Umbilical cord (tissue), 2 donors: Measurements from ENCODE around the gene ECHS1. TPM values are rescaled to one million over a fixed set of nuclear protein-coding genes. Genes with fewer than 3 reads are reported as not detected.
"Not testable (repeated sequence)": the region's sequence is repeated elsewhere in the genome, so short reads cannot be mapped to it uniquely, and the experiment has no call there.

ENCODE experiments used
- DNase-seq: peaks from one replicate; pipeline ENCODE4 v3.0.0-alpha.2; 2015; ENCODE audit warnings: low spot score
- total RNA-seq: library from RNA; depleted of rRNA; stranded (reverse); fragments of >200 nt; gene quantifications from one replicate; pipeline ENCODE4 v1.2.3, GENCODE V29; 2014; ENCODE audit warnings: low replicate concordance; ENCODE audit not compliant: insufficient read depth

Gene ECHS1
- total RNA-seq, 1 donor from 2014 or later, result 28.2 TPM

DNA sequence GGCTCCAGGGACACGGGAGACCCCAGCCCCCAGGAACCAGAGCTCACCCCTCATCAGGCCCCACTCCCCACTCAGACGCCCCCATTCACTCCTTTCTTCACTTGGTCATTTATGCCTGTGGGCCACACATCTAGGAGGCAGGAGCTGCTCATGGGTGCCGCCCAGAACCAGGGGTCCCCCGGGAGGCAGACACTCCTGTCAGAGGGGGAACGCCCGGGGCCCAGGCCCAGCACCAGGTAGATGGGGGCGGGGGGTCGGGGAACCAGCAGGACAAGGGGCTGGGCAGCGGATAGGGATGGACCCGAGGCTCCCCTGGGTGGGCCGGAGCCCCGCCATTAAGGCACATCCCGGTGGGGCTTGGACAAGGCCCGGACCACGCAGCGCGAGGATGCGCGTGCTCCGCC, 48.3 kb downstream of the ECHS1 start:
- no peak for DNase-seq

DNA sequence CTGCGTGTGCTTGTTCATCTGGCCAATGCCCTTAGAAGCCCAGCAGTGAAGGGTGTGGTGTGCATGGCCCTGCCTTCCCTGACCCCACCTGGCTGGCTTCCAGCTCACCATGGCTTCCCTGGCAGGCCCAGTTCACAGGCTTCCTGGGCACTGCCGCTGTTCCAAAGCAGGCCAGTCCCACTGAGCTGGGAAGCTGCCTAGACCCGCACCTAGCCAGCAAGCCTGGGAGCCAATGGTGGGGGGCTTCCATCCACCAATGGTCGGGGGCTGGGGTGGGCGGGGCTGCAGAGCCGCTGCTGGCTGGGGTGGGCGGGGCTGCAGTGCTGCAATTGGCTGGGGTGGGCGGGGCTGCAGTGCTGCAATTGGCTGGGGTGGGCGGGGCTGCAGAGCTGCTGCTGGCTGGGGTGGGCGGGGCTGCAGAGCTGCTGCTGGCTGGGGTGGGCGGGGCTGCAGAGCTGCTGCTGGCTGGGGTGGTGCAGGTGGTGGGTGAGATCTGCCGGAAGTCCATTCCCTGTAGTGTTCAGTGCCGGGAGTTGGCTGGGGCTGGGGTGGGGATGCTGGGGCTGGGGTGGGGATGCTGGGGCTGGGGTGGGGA, 48.9 kb downstream of the ECHS1 start:
- DNase-seq, result peak; percentile 34

DNA sequence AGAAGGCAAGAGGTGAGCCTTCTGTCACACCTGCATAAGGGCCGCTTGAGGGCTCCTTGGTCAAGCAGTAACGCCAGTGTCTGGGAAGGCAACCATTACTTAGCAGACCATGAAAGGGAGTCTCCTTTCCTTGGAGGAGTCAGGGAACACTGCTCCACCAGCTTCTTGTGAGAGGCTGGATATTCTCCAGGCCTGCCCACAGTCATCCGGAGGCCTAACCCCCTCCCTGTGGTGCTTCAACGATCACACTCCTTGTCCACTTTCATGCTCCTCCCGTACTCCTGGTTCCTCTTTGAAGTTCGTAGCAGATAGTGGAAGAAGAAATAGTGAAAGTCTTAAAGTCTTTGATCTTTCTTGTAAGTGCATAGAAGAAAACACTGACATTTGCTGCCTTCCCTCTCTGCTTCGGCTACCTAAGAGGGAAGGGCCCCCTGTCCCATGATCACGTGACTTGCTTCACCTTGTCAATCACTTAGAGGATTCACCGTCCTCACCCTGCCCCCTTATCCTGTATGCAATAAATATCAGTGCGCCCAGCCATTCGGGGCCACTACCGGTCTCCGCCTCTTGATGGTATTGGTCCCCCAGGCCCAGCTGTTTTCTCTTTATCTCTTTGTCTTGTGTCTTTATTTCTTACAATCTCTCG, 51.0 kb downstream of the ECHS1 start:
- not testable (repeated sequence) for DNase-seq

DNA sequence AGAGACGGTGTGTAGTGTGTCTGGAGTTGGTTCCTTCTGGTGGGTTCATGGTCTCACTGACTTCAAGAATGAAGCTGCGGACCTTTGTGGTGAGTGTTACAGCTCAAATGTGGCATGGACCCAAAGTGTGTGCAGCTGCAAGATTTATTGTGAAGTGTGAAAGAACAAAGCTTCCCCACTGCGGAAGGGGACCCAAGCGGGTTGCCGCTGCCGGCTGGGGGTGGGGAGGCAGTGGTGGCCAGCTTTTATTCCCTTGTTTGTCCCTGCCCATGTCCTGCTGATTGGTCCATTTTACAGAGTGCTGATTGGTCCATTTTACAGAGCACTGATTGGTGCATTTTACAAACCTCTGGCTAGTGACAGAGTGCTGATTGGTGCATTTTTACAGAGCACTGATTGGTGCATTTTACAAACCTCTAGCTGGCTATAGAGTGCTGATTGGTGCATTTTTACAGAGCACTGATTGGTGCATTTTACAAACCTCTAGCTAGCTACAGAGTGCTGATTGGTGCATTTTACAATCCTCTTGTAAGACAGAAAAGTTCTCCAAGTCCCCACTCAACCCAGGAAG, 52.2 kb downstream of the ECHS1 start:
- DNase-seq, result not testable (repeated sequence)

DNA sequence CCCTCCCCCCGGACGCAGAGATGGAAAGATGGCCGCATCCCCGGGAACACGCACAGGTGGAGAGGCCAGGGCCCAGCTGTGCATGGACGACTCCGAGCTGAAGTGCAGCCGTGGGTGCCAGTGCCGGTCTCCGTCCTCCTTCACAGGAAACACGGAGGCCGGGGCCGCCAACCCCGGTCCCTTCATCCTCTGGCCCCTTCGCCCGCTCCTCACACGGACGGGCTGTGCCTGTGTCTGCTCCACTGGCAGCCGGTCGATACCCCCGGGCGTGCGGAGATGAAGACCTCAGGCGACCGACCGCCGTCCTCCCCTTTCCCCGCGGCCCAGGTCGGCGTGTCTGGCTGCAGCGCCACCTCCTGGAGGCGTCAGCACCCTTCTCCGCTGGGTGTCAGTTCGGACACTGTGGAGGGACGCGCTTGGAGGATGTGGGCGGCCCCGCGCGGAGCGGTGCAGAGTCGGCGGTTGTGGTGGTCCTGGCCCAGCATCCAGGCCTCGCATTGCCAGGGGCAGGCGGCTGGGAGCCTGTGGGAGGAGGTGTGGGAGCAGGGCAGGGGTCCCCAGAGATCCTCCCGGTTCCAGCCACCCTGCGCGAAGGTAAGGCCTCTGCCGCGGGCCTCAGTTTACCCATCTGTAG, 54.5 kb downstream of the ECHS1 start:
- peak; percentile 42 for DNase-seq

DNA sequence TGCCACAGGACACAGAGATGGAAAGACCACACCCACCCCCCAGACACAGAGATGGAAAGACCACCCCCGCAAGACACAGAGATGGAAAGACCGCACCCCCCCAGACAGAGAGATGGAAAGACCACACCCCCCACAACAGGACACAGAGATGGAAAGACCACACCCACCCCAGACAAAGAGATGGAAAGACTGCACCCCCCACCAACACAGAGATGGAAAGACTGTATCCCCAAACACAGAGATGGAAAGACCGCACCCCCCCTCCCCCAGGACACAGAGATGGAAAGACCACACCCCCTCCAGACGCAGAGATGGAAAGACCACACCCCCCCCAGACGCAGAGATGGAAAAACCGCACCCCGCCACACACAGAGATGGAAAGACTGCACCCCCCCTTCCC, 56.4 kb downstream of the ECHS1 start:
- no peak for DNase-seq

DNA sequence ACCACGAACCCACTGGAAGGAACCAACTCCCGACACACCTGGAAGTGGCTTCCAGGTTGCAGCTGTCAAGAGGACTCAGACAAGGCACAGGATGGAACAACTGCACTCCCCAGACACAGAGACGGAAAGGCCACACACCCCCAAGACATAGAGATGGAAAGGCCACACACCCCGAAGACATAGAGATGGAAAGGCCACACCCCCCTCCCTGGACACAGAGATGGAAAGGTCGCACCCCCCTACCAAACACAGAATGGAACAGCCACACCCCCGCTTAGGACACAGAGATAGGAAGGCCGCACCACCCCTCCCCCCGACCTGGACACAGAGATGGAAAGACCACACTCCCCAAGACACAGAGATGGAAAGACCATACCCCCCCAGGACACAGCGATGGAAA, 56.9 kb downstream of the ECHS1 start:
- no peak for DNase-seq

DNA sequence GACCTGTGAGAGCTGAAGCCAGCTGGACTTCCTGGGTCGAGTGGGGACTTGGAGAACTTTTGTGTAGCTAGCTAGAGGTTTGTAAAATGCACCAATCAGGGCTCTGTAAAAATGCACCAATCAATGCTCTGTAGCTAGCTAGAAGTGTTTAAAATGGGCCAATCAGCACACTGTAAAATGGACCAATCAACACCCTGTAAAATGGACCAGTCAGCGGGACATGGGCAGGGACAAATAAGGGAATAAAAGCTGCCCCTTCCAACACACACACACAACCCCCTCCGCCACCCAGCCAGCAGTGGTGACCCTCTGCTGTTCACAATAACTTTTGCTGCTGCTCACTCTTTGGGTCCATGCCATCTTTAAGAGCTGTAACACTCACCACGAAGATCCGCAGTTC, 57.3 kb downstream of the ECHS1 start:
- DNase-seq, result no peak

DNA sequence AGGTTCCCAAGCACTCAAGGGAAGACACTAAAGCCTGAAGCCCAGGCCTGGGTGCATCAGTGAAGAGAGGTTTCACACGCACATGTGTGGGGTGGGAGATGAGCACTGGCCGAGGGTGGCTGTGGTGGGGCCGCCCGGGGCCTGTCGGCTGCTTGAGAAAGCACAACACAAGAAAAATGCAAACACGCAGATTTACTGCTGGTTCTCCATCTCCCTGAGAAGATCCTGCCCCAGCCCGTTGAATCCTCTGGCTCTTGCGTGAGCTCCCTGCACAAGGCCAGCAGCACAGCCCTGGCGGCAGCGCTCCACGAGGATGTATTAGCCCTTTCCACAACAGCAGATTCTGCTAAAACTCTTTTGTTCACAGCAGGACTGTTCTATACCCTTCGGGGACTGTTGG, 58.2 kb downstream of the ECHS1 start:
- no peak for DNase-seq

DNA sequence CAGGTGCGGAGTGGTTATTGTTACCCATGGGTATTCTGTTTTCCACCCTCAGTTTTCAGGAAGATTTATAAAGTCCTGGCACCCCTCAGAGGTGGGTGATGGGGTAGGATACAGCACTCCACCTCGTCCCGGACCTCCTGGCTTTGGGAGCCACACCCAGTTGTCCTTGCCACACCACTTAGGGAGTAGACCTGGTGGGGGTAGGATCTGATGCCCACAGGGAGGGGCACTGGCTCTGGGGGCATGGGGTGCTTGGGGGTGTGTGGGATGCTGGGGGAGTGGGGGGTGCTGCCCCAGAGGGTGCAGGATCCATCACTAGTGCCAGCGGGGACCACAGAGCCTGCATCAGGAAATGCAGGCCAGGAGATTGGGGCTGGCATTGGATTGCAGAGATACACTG, 60.0 kb downstream of the ECHS1 start:
- no peak for DNase-seq

DNA sequence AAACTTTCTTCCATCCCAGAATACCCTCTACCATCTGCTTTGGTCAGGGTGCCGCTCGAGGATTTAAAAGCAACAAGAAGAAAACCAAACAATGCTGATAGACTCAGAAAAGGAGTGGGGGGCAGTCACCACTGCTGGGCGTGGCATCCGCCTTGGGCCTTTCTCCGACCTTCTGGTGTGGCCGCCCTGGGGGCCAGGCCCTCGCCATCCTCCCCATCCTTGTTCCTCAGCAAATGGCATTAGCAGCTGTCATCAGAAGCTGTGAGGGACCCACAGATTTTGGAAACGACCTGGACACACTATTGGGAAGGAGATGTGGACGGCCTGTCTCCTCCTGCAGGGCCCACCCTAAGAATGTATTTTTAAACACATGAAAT, 60.4 kb downstream of the ECHS1 start:
- no peak for DNase-seq

Other genes starting within 250 kb of the ECHS1 start
- 4.8 TPM for gene KNDC1, start 213.1 kb downstream of the ECHS1 start, total RNA-seq
- gene UTF1, start 143.1 kb downstream of the ECHS1 start, total RNA-seq, result not detected
- gene VENTX, start 135.5 kb downstream of the ECHS1 start, total RNA-seq, result not detected
- 6.3 TPM for gene ADAM8, start 96.5 kb downstream of the ECHS1 start, total RNA-seq
- 34.2 TPM for gene TUBGCP2, start 64.5 kb downstream of the ECHS1 start, total RNA-seq
- gene ZNF511, start 64.4 kb downstream of the ECHS1 start, total RNA-seq, result 41.9 TPM
- not detected for gene CALY, start 36.5 kb downstream of the ECHS1 start, total RNA-seq
- not detected for gene PRAP1, start 26.0 kb downstream of the ECHS1 start, total RNA-seq
- gene FUOM, start 15.3 kb downstream of the ECHS1 start, total RNA-seq, result 3.4 TPM
- 6.3 TPM for gene PAOX, start 5.9 kb upstream of the ECHS1 start, total RNA-seq
- 40.4 TPM for gene MTG1, start 20.8 kb upstream of the ECHS1 start, total RNA-seq
- 0.96 TPM for gene SPRN, start 51.3 kb upstream of the ECHS1 start, total RNA-seq
- 2.9 TPM for gene SCART1, start 80.6 kb upstream of the ECHS1 start, total RNA-seq
- 0.72 TPM for gene CYP2E1, start 154.0 kb upstream of the ECHS1 start, total RNA-seq
- 2.6 TPM for gene SYCE1, start 192.2 kb upstream of the ECHS1 start, total RNA-seq